ENCODE data around the gene PFKM. TPM values are rescaled to one million over a fixed set of nuclear protein-coding genes. Genes with fewer than 3 reads are reported as not detected.

Gene PFKM
- total RNA-seq, 6 experiments from 2014 or later: 67.7 to 87.1 (median 73.3) TPM

GRCh38 chr12:48165089-48165981 is 46.2 kb downstream of the PFKM start:
- Mint-ChIP-seq H3K9me3 (no peaks in the 10 kb centered on the region), H3K27me3 (ENCODE audit: insufficient read depth) (peaks cover 14% of the 10 kb centered on the region; the same call in 1 of the 2 replicates), H3K4me3 (no peak overlapping the region), H3K27ac (no peak overlapping the region), H3K4me1 (ENCODE audit: low read depth) (peaks cover 2% of the 10 kb centered on the region; the same call in 1 of the 2 replicates), H3K36me3 (ENCODE audit: low read depth) (no peaks in the 10 kb centered on the region)
- DNase-seq: peak; percentile 33
- TF ChIP-seq CTCF (IDR thresholded peaks at IDR 0.05): peak; percentile 95

GRCh38 chr12:48169011-48169410 is 49.8 kb downstream of the PFKM start:
- TF ChIP-seq CTCF (IDR thresholded peaks at IDR 0.05): no peak
- H3K36me3 Mint-ChIP-seq (ENCODE audit: low read depth): no peaks in the 10 kb centered on the region
- H3K27ac Mint-ChIP-seq: no peak overlapping the region
- H3K4me3 Mint-ChIP-seq: no peak overlapping the region
- H3K4me1 Mint-ChIP-seq (ENCODE audit: low read depth): no peaks in the 10 kb centered on the region
- H3K9me3 Mint-ChIP-seq: no peaks in the 10 kb centered on the region
- DNase-seq: no peak
- peaks cover 7% of the 10 kb centered on the region for H3K27me3 Mint-ChIP-seq (ENCODE audit: insufficient read depth)

GRCh38 chr12:48175613-48176416 is 56.7 kb downstream of the PFKM start:
- Mint-ChIP-seq H3K27me3 (ENCODE audit: insufficient read depth) (peaks cover 25% of the 10 kb centered on the region), H3K27ac (no peak overlapping the region), H3K36me3 (ENCODE audit: low read depth) (no peaks in the 10 kb centered on the region), H3K4me1 (ENCODE audit: low read depth) (peaks cover 12% of the 10 kb centered on the region), H3K4me3 (peak overlapping the region; percentile 17; the same call in 1 of the 2 replicates), H3K9me3 (no peaks in the 10 kb centered on the region)
- no peak for TF ChIP-seq CTCF (IDR thresholded peaks at IDR 0.05)
- DNase-seq: no peak

GRCh38 chr12:48176417-48176751 is 57.2 kb downstream of the PFKM start:
- no peak overlapping the region for H3K4me3 Mint-ChIP-seq
- H3K9me3 Mint-ChIP-seq: no peaks in the 10 kb centered on the region
- no peak overlapping the region for H3K27ac Mint-ChIP-seq
- H3K4me1 Mint-ChIP-seq (ENCODE audit: low read depth): peaks cover 12% of the 10 kb centered on the region
- no peak for TF ChIP-seq CTCF (IDR thresholded peaks at IDR 0.05)
- DNase-seq: no peak
- H3K27me3 Mint-ChIP-seq (ENCODE audit: insufficient read depth): peaks cover 25% of the 10 kb centered on the region
- H3K36me3 Mint-ChIP-seq (ENCODE audit: low read depth): no peaks in the 10 kb centered on the region

- no peaks in the 10 kb centered on the region for H3K36me3 Mint-ChIP-seq (ENCODE audit: low read depth)
- no peak overlapping the region for H3K4me3 Mint-ChIP-seq
- H3K9me3 Mint-ChIP-seq: no peaks in the 10 kb centered on the region
- TF ChIP-seq CTCF (IDR thresholded peaks at IDR 0.05): no peak
- peaks cover 21% of the 10 kb centered on the region for H3K4me1 Mint-ChIP-seq (ENCODE audit: low read depth)
- peaks cover 25% of the 10 kb centered on the region for H3K27me3 Mint-ChIP-seq (ENCODE audit: insufficient read depth)
- no peak for DNase-seq
- H3K27ac Mint-ChIP-seq: no peak overlapping the region
These were observed 58.8 kb downstream of the PFKM start for GRCh38 chr12:48177982-48178381.

All from HFFc6 (cell line).